A549 (cell line): ENCODE data around the gene NIN. TPM values are rescaled to one million over a fixed set of nuclear protein-coding genes. Genes with fewer than 3 reads are reported as not detected.

Experiments
- ATAC-seq, 2 experiments: fragments of 200-7000 bp in 1 of 2; fragments of >200 bp in 1 of 2; cut with Nextera tagmentation in 1 of 2; cut with Tn5 transposase in 1 of 2; 3 replicates each; pipeline versions ENCODE4 v1.8.0 to v1.9.1; 2018 to 2020; ENCODE audit warnings: mild to moderate bottlenecking in 1 of 2, moderate library complexity in 1 of 2
- CTCF ChIA-PET: fragments of 300-600 bp; sonication (Branson Sonifier 250); formaldehyde crosslinking; extraction: SDS; loops from one replicate; lab custom pipeline; 2021; ENCODE audit warnings: antibody characterized with exemption, inconsistent platforms; lab: Yijun Ruan, JAX
- POLR2A ChIA-PET: fragments of 350-600 bp; formaldehyde crosslinking; extraction: SDS; loops from one replicate; lab custom pipeline; 2021; ENCODE audit warnings: antibody characterized with exemption, inconsistent platforms; lab: Yijun Ruan, JAX
- DNase-seq, 2 experiments: peaks; one replicate each; pipeline versions ENCODE4 v3.0.0 to v3.0.0-alpha.2; 2011 to 2016; ENCODE audit warnings: low read depth in 1 of 2, low spot score in 1 of 2
- FAIRE-seq: peaks from 2 replicates; lab custom pipeline; 2011; peaks lifted over from hg19 to GRCh38; lab: Jason Lieb, UNC
- H3K27ac ChIP-seq, 2 experiments: fragments of >200 bp; sonication (Bioruptor Twin); formaldehyde crosslinking; 3 replicates each; pipeline ENCODE4 v1.5.1; 2016 to 2017
- H3K4me1 ChIP-seq: fragments of >200 bp; sonication (Bioruptor Twin); formaldehyde crosslinking; 3 replicates; pipeline ENCODE4 v1.6.1; 2016
- H3K4me2 ChIP-seq: fragments of >200 bp; sonication (Bioruptor Twin); formaldehyde crosslinking; 3 replicates; pipeline ENCODE4 v1.6.1; 2016
- H3K4me3 ChIP-seq: fragments of >200 bp; sonication (Bioruptor Twin); formaldehyde crosslinking; 3 replicates; pipeline ENCODE4 v1.5.1; 2016
- H3K9me3 ChIP-seq: fragments of >200 bp; sonication (Bioruptor Twin); formaldehyde crosslinking; 3 replicates; pipeline ENCODE4 v1.6.1; 2016
- BHLHE40 ChIP-seq: IDR thresholded peaks from 2 replicates; pipeline ENCODE4 v1.6.1; 2012; ENCODE audit warnings: low read depth, low read length, inconsistent platforms
- CEBPB ChIP-seq, 2 experiments: fragments of >200 bp in 1 of 2; sonication (Bioruptor Twin) in 1 of 2; formaldehyde crosslinking in 1 of 2; IDR thresholded peaks; 2 replicates each; pipeline ENCODE4 v1.6.1; 2012 to 2016
- CHD2 ChIP-seq: fragments of 150-350 bp; IDR thresholded peaks from 2 replicates; pipeline ENCODE4 v1.6.1; 2014; ENCODE audit warnings: low read length; ENCODE audit not compliant: partially characterized antibody
- CHD4 ChIP-seq: fragments of 200-600 bp; sonication (generic); IDR thresholded peaks from 2 replicates; pipeline ENCODE4 v1.6.1; 2016; ENCODE audit warnings: antibody characterized with exemption, mild to moderate bottlenecking, borderline replicate concordance
- EHF ChIP-seq: fragments of 250-450 bp; sonication (Bioruptor Pico); IDR thresholded peaks from 2 replicates; pipeline ENCODE4 v1.5.0; 2020; ENCODE audit warnings: mild to moderate bottlenecking
- ESRRA ChIP-seq: fragments of 150-350 bp; IDR thresholded peaks from 2 replicates; pipeline ENCODE4 v1.6.1; 2014; ENCODE audit warnings: mild to moderate bottlenecking, low read length, borderline replicate concordance
- FOSB ChIP-seq: fragments of 250-450 bp; sonication (Bioruptor Pico); IDR thresholded peaks from 2 replicates; pipeline ENCODE4 v1.5.0; 2020; ENCODE audit warnings: mild to moderate bottlenecking, moderate library complexity
- GATA3 ChIP-seq: IDR thresholded peaks from 2 replicates; pipeline ENCODE4 v1.6.1; 2012; ENCODE audit warnings: borderline replicate concordance
- HDAC2 ChIP-seq: fragments of 200-600 bp; sonication (generic); IDR thresholded peaks from 2 replicates; pipeline ENCODE4 v1.6.1; 2016
- HOXA7 ChIP-seq: fragments of 250-450 bp; sonication (Bioruptor Pico); IDR thresholded peaks from 2 replicates; pipeline ENCODE4 v1.5.0; 2020; ENCODE audit warnings: mild to moderate bottlenecking, moderate library complexity
- MAZ ChIP-seq: fragments of 150-350 bp; IDR thresholded peaks from 2 replicates; pipeline ENCODE4 v1.6.1; 2014; ENCODE audit warnings: antibody characterized with exemption, low read depth, low read length, borderline replicate concordance
- MYC ChIP-seq: IDR thresholded peaks from 2 replicates; pipeline ENCODE4 v1.6.1; 2012; ENCODE audit warnings: mild to moderate bottlenecking, inconsistent platforms, low read length, improper control_type of control experiment, borderline replicate concordance
- NFE2L2 ChIP-seq: fragments of 150-350 bp; conservative IDR thresholded peaks from 2 replicates; pipeline ENCODE4 v1.6.1; 2014; ENCODE audit warnings: low read length
- NPAS2 ChIP-seq: fragments of 250-450 bp; sonication (Bioruptor Pico); IDR thresholded peaks from 2 replicates; pipeline ENCODE4 v1.8.0; 2022; ENCODE audit warnings: mild to moderate bottlenecking, moderate library complexity, borderline replicate concordance
- NR3C1 ChIP-seq: fragments of >200 bp; sonication (Bioruptor Twin); formaldehyde crosslinking; IDR thresholded peaks from 3 replicates; pipeline ENCODE4 v1.6.1; 2017
- POLR2A ChIP-seq: IDR thresholded peaks from 2 replicates; pipeline ENCODE4 v1.6.1; 2012; ENCODE audit warnings: mild to moderate bottlenecking, low read length
- POLR2AphosphoS2 ChIP-seq: conservative IDR thresholded peaks from 2 replicates; pipeline ENCODE4 v1.6.1; 2012; ENCODE audit warnings: low read length, improper control_type of control experiment, inconsistent platforms
- RAD21 ChIP-seq, 2 experiments: fragments of >200 bp in 1 of 2; sonication (Bioruptor Twin) in 1 of 2; formaldehyde crosslinking in 1 of 2; IDR thresholded peaks in 1 of 2; conservative IDR thresholded peaks in 1 of 2; 2 replicates in 1 of 2; 3 replicates in 1 of 2; pipeline ENCODE4 v1.6.1; 2012 to 2018; ENCODE audit warnings: inconsistent platforms in 1 of 2
- RCOR1 ChIP-seq: fragments of 150-350 bp; IDR thresholded peaks from 2 replicates; pipeline ENCODE4 v1.6.1; 2014; ENCODE audit warnings: antibody characterized with exemption, low read length, low read depth
- RFX5 ChIP-seq: fragments of 450-650 bp; IDR thresholded peaks from 2 replicates; pipeline ENCODE4 v1.7.1; 2014; ENCODE audit warnings: antibody characterized with exemption, mild to moderate bottlenecking, moderate library complexity
- SMC3 ChIP-seq: fragments of >200 bp; sonication (Bioruptor Twin); formaldehyde crosslinking; IDR thresholded peaks from 3 replicates; pipeline ENCODE4 v1.6.1; 2018; ENCODE audit warnings: inconsistent platforms
- WGBS: methylation state at CpG from one replicate; pipeline ENCODE4 v1.1.6; 2017; ENCODE audit errors: missing lambda C conversion rate; 5-methylcytosine and 5-hydroxymethylcytosine counted together
- polyA plus RNA-seq, 4 experiments: library from polyadenylated mRNA; depleted of rRNA in 3 of 4; stranded (reverse); fragments of >200 nt; fragmentation: RNase III in 1 of 4; extraction: RNeasy Plus Mini Kit Qiagen cat#74134 plus additional on column Dnase treatment in 1 of 4; gene quantifications; 2 replicates in 3 of 4; 3 replicates in 1 of 4; pipeline ENCODE4 v1.2.3, GENCODE V29; 2011 to 2017
- TF ChIP-seq, protein P1 (sequence below): fragments of 250-450 bp; sonication (Bioruptor Pico); IDR thresholded peaks from 2 replicates; pipeline ENCODE4 v1.5.0; 2021; ENCODE audit warnings: mild to moderate bottlenecking, moderate library complexity, borderline replicate concordance
- TF ChIP-seq, protein P2 (sequence below): IDR thresholded peaks from 2 replicates; pipeline ENCODE4 v1.6.1; 2012; ENCODE audit warnings: low read depth, borderline replicate concordance
- TF ChIP-seq, protein P3 (sequence below): fragments of >200 bp; sonication (Bioruptor Twin); formaldehyde crosslinking; IDR thresholded peaks from 2 replicates; pipeline ENCODE4 v1.6.1; 2016
- TF ChIP-seq, protein P4 (sequence below): fragments of >200 bp; sonication (Bioruptor Twin); formaldehyde crosslinking; IDR thresholded peaks from 3 replicates; pipeline ENCODE4 v1.5.1; 2016
- TF ChIP-seq, protein P5 (sequence below): IDR thresholded peaks from 2 replicates; pipeline ENCODE4 v1.6.1; 2012

Gene NIN
- polyA plus RNA-seq, 2 of the 4 experiments (the other 2 are of a cell fraction): 12.4 to 19.5 TPM

DNA sequence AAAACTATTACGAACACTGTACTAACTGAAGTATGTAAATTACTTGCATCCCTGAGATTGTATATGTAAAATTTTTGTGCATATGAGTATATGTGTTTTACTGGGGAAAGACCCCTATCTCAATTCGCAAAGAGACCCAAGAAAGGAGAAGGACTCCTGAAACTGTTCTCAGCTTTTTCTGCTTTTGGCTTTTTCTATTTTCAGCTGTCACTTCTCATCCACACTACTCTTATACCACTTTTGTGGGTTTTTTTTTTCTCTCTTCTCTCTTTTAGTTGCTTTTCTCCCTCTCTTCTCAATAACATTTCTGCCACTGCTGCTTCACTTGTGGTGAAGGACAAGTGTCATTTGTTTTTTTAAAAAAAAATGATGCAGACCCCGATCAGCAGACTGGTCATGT lies 39.8 kb downstream of the NIN start:
- ChIA-PET CTCF (interaction anchor here (2.0 to 8.1 kb wide), 2 partner anchors 14 to 248 kb away, joined by 6 to 53 read pairs; no protein-coding TSS in a partner anchor), POLR2A (no interaction called here)
- no peak overlapping the region for H3K27ac ChIP-seq
- H3K9me3 ChIP-seq: no peaks in the 10 kb centered on the region
- H3K4me1 ChIP-seq: no peaks in the 10 kb centered on the region
- DNase-seq: no peak
- TF ChIP-seq POLR2A (no peak), NR3C1 (no peak), GATA3 (no peak), POLR2AphosphoS2 (no peak), MAZ (no peak)
- FAIRE-seq: no peak
- H3K4me2 ChIP-seq: no peak overlapping the region
- no peak for ATAC-seq
- WGBS: 97% methylated on average over 3 of the region's 3 CpGs
- no peak overlapping the region for H3K4me3 ChIP-seq

DNA sequence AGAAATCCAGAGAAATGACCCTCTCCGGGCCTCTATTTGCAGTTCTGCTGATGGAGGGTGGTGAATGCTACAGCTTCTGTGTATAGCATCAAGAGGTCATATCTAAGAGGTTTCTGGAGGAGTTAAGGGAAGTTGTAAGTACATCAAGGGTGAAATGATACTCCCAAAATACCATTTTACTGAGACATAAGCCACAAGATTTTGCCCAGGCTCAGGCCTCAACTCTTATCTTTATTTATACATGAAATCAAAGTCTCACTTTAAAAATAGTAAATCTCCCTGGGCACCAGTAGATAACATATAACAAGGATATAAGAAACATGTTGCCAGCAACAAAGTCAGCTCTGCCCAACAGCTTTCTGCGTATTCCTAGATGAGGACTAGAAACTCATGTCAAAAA lies 40.4 kb downstream of the NIN start:
- Histone ChIP-seq H3K4me3 (no peak overlapping the region), H3K4me1 (no peaks in the 10 kb centered on the region), H3K9me3 (no peaks in the 10 kb centered on the region), H3K27ac (no peak overlapping the region), H3K4me2 (no peak overlapping the region)
- DNase-seq (no peak), ATAC-seq (no peak), FAIRE-seq (no peak)
- WGBS: 91% methylated on average over 2 of the region's 2 CpGs
- ChIA-PET CTCF (interaction anchor here (2.0 to 5.6 kb wide), 2 partner anchors 13 to 248 kb away, joined by 6 to 34 read pairs; no protein-coding TSS in a partner anchor), POLR2A (no interaction called here)
- TF ChIP-seq RAD21 (conservative IDR thresholded peaks at IDR 0.05 in 1 of 2, IDR thresholded peaks at IDR 0.05 in 1 of 2) (no peak), FOSB (CRISPR knock-in tag) (no peak), HDAC2 (no peak), SMC3 (no peak), EHF (CRISPR knock-in tag) (no peak), CHD2 (no peak), RCOR1 (no peak), ESRRA (no peak), NR3C1 (no peak)
- TF ChIP-seq, protein P1, sequence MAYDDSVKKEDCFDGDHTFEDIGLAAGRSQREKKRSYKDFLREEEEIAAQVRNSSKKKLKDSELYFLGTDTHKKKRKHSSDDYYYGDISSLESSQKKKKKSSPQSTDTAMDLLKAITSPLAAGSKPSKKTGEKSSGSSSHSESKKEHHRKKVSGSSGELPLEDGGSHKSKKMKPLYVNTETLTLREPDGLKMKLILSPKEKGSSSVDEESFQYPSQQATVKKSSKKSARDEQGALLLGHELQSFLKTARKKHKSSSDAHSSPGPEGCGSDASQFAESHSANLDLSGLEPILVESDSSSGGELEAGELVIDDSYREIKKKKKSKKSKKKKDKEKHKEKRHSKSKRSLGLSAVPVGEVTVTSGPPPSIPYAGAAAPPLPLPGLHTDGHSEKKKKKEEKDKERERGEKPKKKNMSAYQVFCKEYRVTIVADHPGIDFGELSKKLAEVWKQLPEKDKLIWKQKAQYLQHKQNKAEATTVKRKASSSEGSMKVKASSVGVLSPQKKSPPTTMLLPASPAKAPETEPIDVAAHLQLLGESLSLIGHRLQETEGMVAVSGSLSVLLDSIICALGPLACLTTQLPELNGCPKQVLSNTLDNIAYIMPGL (CRISPR knock-in tag): no peak

DNA sequence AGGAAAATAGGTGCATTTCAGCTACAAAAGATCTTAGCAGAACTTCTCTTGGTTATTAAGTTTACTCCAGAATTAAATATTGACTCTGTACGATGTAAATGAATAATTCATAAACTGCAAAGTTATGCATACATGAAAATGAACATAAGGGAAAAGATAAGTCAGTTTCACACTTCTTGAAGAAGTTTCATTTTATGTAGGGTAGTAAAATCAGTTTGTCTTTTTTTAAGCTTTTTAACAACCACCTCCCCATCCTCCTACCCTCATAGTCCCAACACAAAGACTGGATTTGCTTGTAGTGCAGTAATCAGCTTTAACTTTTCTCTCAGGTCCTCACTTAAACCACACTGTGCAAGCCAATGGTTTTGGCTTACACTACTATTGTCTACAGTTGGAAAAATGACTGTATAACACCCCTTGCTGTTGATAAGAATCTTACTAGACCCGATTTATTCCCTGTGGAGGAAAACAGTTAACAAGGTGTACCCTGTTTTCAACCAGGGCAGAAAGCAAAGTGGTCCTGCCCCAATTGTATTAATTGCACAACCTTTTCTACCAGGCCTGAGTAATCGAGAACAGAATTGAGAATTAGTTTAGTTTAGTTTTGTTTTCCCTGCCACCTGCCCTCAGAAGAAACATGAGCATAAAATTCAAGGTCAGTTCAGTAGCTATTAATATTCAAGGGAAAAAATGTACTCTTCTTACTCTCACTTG lies 44.1 kb downstream of the NIN start:
- ATAC-seq (no peak), FAIRE-seq (no peak), DNase-seq (no peak)
- Histone ChIP-seq H3K4me3 (no peak overlapping the region), H3K4me1 (no peaks in the 10 kb centered on the region), H3K27ac (no peak overlapping the region), H3K4me2 (no peak overlapping the region), H3K9me3 (no peaks in the 10 kb centered on the region)
- ChIA-PET POLR2A (interaction anchor here (0.5 kb wide), 3 partner anchors 78 to 1020 kb away, joined by 3 read pairs; no protein-coding TSS in a partner anchor), CTCF (interaction anchor here (0.7 to 5.6 kb wide), 7 partner anchors 9 to 242 kb away, joined by 3 to 34 read pairs (median 5); no protein-coding TSS in a partner anchor)
- 79% methylated on average over 3 of the region's 3 CpGs for WGBS
- TF ChIP-seq HOXA7 (CRISPR knock-in tag) (no peak), NFE2L2 (no peak)

DNA sequence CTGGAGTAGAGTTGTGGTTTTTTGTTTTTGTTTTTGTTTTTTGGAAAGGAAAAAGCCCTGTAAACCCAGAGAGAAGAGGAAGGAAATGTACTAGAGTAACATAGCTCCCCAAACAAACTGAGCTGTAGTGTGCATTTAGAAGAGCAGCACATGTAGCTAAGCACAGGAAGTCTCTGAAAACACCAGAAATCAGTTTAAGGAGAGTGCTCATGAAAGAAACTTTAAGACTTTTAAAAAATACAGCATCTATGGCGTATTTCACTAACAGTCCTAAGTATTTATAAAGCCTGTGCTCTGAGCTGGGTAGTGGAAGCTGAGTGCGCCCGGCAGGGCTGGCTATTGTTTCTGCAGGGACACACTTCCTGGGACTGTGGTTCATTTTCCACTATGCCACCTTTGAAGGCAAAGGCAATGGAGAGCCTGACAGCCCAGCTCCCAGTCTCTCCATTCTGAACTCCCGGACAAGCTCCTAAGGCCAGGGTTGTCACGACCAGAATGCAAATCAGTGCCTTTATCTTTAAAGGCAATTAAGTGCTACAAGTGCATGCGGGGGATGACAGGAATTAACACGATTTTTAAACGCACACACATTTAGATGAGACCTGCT lies 45.4 kb downstream of the NIN start:
- Histone ChIP-seq H3K4me1 (no peaks in the 10 kb centered on the region), H3K27ac (no peak overlapping the region), H3K9me3 (no peaks in the 10 kb centered on the region), H3K4me3 (no peak overlapping the region), H3K4me2 (no peak overlapping the region)
- ChIA-PET POLR2A (no interaction called here), CTCF (interaction anchor here (0.8 to 5.6 kb wide), 7 partner anchors 8 to 243 kb away, joined by 4 to 34 read pairs (median 5); no protein-coding TSS in a partner anchor)
- no peak for ATAC-seq
- WGBS: 78% methylated on average over 8 of the region's 8 CpGs
- no peak for DNase-seq
- FAIRE-seq: no peak
- TF ChIP-seq, protein P2, sequence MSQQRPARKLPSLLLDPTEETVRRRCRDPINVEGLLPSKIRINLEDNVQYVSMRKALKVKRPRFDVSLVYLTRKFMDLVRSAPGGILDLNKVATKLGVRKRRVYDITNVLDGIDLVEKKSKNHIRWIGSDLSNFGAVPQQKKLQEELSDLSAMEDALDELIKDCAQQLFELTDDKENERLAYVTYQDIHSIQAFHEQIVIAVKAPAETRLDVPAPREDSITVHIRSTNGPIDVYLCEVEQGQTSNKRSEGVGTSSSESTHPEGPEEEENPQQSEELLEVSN: no peak
- no peak for TF ChIP-seq NR3C1
- TF ChIP-seq, protein P3, sequence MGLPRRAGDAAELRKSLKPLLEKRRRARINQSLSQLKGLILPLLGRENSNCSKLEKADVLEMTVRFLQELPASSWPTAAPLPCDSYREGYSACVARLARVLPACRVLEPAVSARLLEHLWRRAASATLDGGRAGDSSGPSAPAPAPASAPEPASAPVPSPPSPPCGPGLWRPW: no peak
- TF ChIP-seq, protein P4, sequence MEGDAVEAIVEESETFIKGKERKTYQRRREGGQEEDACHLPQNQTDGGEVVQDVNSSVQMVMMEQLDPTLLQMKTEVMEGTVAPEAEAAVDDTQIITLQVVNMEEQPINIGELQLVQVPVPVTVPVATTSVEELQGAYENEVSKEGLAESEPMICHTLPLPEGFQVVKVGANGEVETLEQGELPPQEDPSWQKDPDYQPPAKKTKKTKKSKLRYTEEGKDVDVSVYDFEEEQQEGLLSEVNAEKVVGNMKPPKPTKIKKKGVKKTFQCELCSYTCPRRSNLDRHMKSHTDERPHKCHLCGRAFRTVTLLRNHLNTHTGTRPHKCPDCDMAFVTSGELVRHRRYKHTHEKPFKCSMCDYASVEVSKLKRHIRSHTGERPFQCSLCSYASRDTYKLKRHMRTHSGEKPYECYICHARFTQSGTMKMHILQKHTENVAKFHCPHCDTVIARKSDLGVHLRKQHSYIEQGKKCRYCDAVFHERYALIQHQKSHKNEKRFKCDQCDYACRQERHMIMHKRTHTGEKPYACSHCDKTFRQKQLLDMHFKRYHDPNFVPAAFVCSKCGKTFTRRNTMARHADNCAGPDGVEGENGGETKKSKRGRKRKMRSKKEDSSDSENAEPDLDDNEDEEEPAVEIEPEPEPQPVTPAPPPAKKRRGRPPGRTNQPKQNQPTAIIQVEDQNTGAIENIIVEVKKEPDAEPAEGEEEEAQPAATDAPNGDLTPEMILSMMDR: no peak
- TF ChIP-seq CEBPB (IDR thresholded peaks at IDR 0.05): no peak
- TF ChIP-seq POLR2A: no peak
- no peak for TF ChIP-seq MYC
- TF ChIP-seq, protein P5, sequence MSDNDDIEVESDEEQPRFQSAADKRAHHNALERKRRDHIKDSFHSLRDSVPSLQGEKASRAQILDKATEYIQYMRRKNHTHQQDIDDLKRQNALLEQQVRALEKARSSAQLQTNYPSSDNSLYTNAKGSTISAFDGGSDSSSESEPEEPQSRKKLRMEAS: no peak
- TF ChIP-seq NPAS2 (CRISPR knock-in tag): no peak
- no peak for TF ChIP-seq CHD4
- TF ChIP-seq BHLHE40: no peak
- no peak for TF ChIP-seq RFX5
- TF ChIP-seq MAZ: no peak
